WTC11 (cell line): ENCODE measurements around the gene KCNMA1. TPM values are rescaled to one million over a fixed set of nuclear protein-coding genes. Genes with fewer than 3 reads are reported as not detected.

ENCODE experiments used
- ATAC-seq: fragments of 200-7000 bp; cut with Tn5 transposase; 2 replicates; pipeline ENCODE4 v1.10.0; 2021; ENCODE audit warnings: mild to moderate bottlenecking, moderate library complexity
- CTCF ChIA-PET: fragments of 300-600 bp; sonication (Branson Sonifier 250); formaldehyde crosslinking; loops from one replicate; lab custom pipeline; 2021; ENCODE audit warnings: antibody characterized with exemption; lab: Charles Lee
- POLR2A ChIA-PET: fragments of 350-600 bp; sonication (Branson Sonifier 250); formaldehyde crosslinking; loops from one replicate; lab custom pipeline; 2021; ENCODE audit warnings: antibody characterized with exemption; lab: Charles Lee
- DNase-seq: peaks from one replicate; pipeline ENCODE4 v3.0.0; 2021; ENCODE audit warnings: low spot score
- H3K27ac Mint-ChIP-seq: 2 replicates; pipeline ENCODE4 v1.8.0; 2021; ENCODE audit warnings: mixed read lengths
- H3K27me3 Mint-ChIP-seq: 2 replicates; pipeline ENCODE4 v1.8.0; 2021; ENCODE audit warnings: low read depth, mild to moderate bottlenecking, moderate library complexity, mixed read lengths
- H3K36me3 Mint-ChIP-seq: 2 replicates; pipeline ENCODE4 v1.8.0; 2021; ENCODE audit warnings: mixed read lengths
- H3K4me1 Mint-ChIP-seq: 2 replicates; pipeline ENCODE4 v1.8.0; 2022; ENCODE audit warnings: mixed read lengths
- H3K4me3 Mint-ChIP-seq: 2 replicates; pipeline ENCODE4 v1.8.0; 2021; ENCODE audit warnings: mild to moderate bottlenecking, moderate library complexity, mixed read lengths
- H3K9me3 Mint-ChIP-seq: 2 replicates; pipeline ENCODE4 v1.8.0; 2021; ENCODE audit warnings: mixed read lengths
- ATF3 ChIP-seq: sonication (generic); formaldehyde crosslinking; conservative IDR thresholded peaks from 2 replicates; pipeline ENCODE4 v1.8.1; 2022; ENCODE audit warnings: mild to moderate bottlenecking, missing genetic modification reagents
- CDX4 ChIP-seq: fragments of 250-450 bp; sonication (Bioruptor Pico); IDR thresholded peaks from 2 replicates; pipeline ENCODE4 v1.9.0; 2021; ENCODE audit warnings: moderate library complexity, mild to moderate bottlenecking, inconsistent platforms, borderline replicate concordance
- CTCF ChIP-seq: fragments of 200-600 bp; IDR thresholded peaks from 2 replicates; pipeline ENCODE4 v1.8.0; 2022; ENCODE audit warnings: antibody characterized with exemption
- ERG ChIP-seq: fragments of 250-450 bp; sonication (Bioruptor Pico); IDR thresholded peaks from 2 replicates; pipeline ENCODE4 v1.8.0; 2021; ENCODE audit warnings: mild to moderate bottlenecking
- ETV6 ChIP-seq: sonication (generic); formaldehyde crosslinking; IDR thresholded peaks from 2 replicates; pipeline ENCODE4 v1.8.1; 2022; ENCODE audit warnings: mild to moderate bottlenecking, missing genetic modification reagents
- FOXK1 ChIP-seq: sonication (generic); formaldehyde crosslinking; IDR thresholded peaks from 2 replicates; pipeline ENCODE4 v1.8.0; 2022; ENCODE audit warnings: mild to moderate bottlenecking, moderate library complexity, missing genetic modification reagents
- GABPB1 ChIP-seq: sonication (generic); formaldehyde crosslinking; IDR thresholded peaks from 2 replicates; pipeline ENCODE4 v1.8.1; 2023; ENCODE audit warnings: mild to moderate bottlenecking, missing genetic modification reagents
- HMGA2 ChIP-seq: fragments of 250-450 bp; sonication (Bioruptor Pico); IDR thresholded peaks from 2 replicates; pipeline ENCODE4 v1.4.0; 2021; ENCODE audit warnings: mild to moderate bottlenecking, moderate library complexity
- IRF2 ChIP-seq: sonication (generic); formaldehyde crosslinking; IDR thresholded peaks from 2 replicates; pipeline ENCODE4 v1.8.0; 2022; ENCODE audit warnings: low read depth, missing genetic modification reagents, borderline replicate concordance
- NR1H2 ChIP-seq: sonication (generic); formaldehyde crosslinking; IDR thresholded peaks from 2 replicates; pipeline ENCODE4 v1.9.0; 2021; ENCODE audit warnings: mild to moderate bottlenecking, moderate library complexity, missing genetic modification reagents
- OVOL2 ChIP-seq: fragments of 250-450 bp; sonication (Bioruptor Pico); IDR thresholded peaks from 2 replicates; pipeline ENCODE4 v1.9.0; 2021; ENCODE audit warnings: mild to moderate bottlenecking, borderline replicate concordance
- SMAD4 ChIP-seq: sonication (generic); formaldehyde crosslinking; IDR thresholded peaks from 2 replicates; pipeline ENCODE4 v1.8.0; 2022; ENCODE audit warnings: mild to moderate bottlenecking, missing genetic modification reagents
- TEAD4 ChIP-seq: sonication (generic); formaldehyde crosslinking; IDR thresholded peaks from 2 replicates; pipeline ENCODE4 v1.8.0; 2022; ENCODE audit warnings: mild to moderate bottlenecking, missing genetic modification reagents
- ZNF138 ChIP-seq: sonication (generic); formaldehyde crosslinking; conservative IDR thresholded peaks from 2 replicates; pipeline ENCODE4 v1.8.1; 2022; ENCODE audit warnings: mild to moderate bottlenecking, moderate library complexity, missing genetic modification reagents
- ZNF416 ChIP-seq: fragments of 250-450 bp; sonication (Bioruptor Pico); IDR thresholded peaks from 2 replicates; pipeline ENCODE4 v1.9.0; 2021; ENCODE audit warnings: mild to moderate bottlenecking, inconsistent platforms
- ZNF423 ChIP-seq: fragments of 250-450 bp; sonication (Bioruptor Pico); IDR thresholded peaks from 2 replicates; pipeline ENCODE4 v2.1.2; 2022; ENCODE audit warnings: mild to moderate bottlenecking, moderate library complexity
- ZNF532 ChIP-seq: fragments of 250-450 bp; sonication (Bioruptor Pico); IDR thresholded peaks from 2 replicates; pipeline ENCODE4 v1.9.0; 2021; ENCODE audit warnings: mild to moderate bottlenecking, borderline replicate concordance
- ZNF671 ChIP-seq: fragments of 250-450 bp; sonication (Bioruptor Pico); IDR thresholded peaks from 2 replicates; pipeline ENCODE4 v1.8.0; 2021; ENCODE audit warnings: mild to moderate bottlenecking
- total RNA-seq: library from RNA; stranded (reverse); gene quantifications from 3 replicates; pipeline ENCODE4 v1.2.3, GENCODE V29; 2021

The KCNMA1 gene
- total RNA-seq, 1 experiment from 2014 or later = 7.3 TPM

GRCh38 chr10:77180794-77181193 lies 456.8 kb downstream of the KCNMA1 start:
- CTCF ChIA-PET = interaction anchor here (1.0 kb wide), 1 partner anchor 531 kb away, joined by 4 read pairs; no protein-coding TSS in a partner anchor
- Mint-ChIP-seq H3K9me3 (no peaks in the 10 kb centered on the region; the same call in 1 of the 2 replicates), H3K27ac (no peak overlapping the region), H3K4me3 (no peak overlapping the region), H3K36me3 (no peaks in the 10 kb centered on the region), H3K4me1 (peaks cover 15% of the 10 kb centered on the region), H3K27me3 (no peaks in the 10 kb centered on the region)
- no peak for TF ChIP-seq ERG (CRISPR knock-in tag)
- TF ChIP-seq ZNF532 (CRISPR knock-in tag) = no peak
- no peak for TF ChIP-seq ZNF138
- no peak for TF ChIP-seq ZNF416 (CRISPR knock-in tag)
- TF ChIP-seq OVOL2 (CRISPR knock-in tag) = no peak
- TF ChIP-seq ZNF671 (CRISPR knock-in tag) = no peak
- TF ChIP-seq IRF2 (CRISPR knock-in tag) = no peak
- TF ChIP-seq TEAD4 = no peak
- TF ChIP-seq GABPB1 (CRISPR knock-in tag) = no peak
- TF ChIP-seq ZNF423 (CRISPR knock-in tag) = no peak
- TF ChIP-seq ETV6 = no peak
- TF ChIP-seq CTCF = no peak
- no peak for TF ChIP-seq HMGA2 (CRISPR knock-in tag)
- TF ChIP-seq ATF3 (CRISPR knock-in tag) = no peak
- no peak for TF ChIP-seq NR1H2
- no peak for TF ChIP-seq SMAD4 (CRISPR knock-in tag)
- TF ChIP-seq CDX4 (CRISPR knock-in tag) = no peak
- DNase-seq (no peak), ATAC-seq (no peak)
- POLR2A ChIA-PET = no interaction called here

- no peaks in the 10 kb centered on the region; the same call in 1 of the 2 replicates for H3K9me3 Mint-ChIP-seq
- DNase-seq (no peak), ATAC-seq (no peak)
- TF ChIP-seq HMGA2 (CRISPR knock-in tag) (no peak), FOXK1 (CRISPR knock-in tag) (no peak)
- no peaks in the 10 kb centered on the region for H3K27me3 Mint-ChIP-seq
- peaks cover 9% of the 10 kb centered on the region for H3K4me1 Mint-ChIP-seq
- ChIA-PET POLR2A (no interaction called here), CTCF (no interaction called here)
- H3K27ac Mint-ChIP-seq = no peak overlapping the region
- H3K4me3 Mint-ChIP-seq = no peak overlapping the region
- no peaks in the 10 kb centered on the region for H3K36me3 Mint-ChIP-seq
Observed at GRCh38 chr10:77180104-77180503, 457.5 kb downstream of the KCNMA1 start.
